Measurements from ENCODE around the gene AP2A2.
"Not testable (repeated sequence)": the region's sequence is repeated elsewhere in the genome, so short reads cannot be mapped to it uniquely, and the experiment has no call there.

The AP2A2 gene

DNA sequence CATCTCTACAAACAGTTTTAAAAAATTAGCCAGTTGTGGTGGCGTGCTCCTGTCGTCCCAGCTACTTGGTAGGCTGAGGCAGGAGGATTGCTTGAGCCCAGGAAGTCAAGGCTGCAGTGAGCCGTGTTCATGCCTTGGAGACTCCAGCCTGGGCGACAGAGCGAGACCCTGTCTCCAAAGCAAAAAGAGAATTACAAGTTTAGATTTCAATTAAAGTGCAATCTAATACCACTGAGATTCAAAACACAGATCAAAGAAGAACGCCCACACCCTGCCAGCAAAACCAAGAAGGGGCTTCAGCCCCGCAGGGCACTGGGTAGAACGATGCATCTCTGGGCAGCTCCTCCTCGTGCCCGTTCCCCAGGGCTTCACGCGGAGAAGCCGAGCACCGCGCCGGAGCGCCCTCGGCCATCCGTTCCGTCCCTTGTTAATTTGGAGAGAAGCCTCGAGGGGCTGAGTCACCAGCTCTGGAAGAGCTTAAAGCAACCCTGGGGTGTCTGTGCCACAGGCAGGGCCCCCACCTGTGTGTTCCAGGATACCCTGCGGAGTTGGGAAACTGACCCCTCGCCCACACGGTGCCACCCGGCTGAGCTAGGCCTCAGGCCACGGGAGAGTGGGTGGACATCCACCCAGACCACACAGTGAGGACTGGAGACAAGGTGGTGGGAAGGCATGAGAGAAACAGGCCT, 47.0 kb downstream of the AP2A2 start:
- no peak for DNase-seq (ENCODE audit: low read depth)
- H3K4me3 ChIP-seq (ENCODE audit: low read depth, low read length), result no peak overlapping the region
- no peak for TF ChIP-seq CTCF (IDR thresholded peaks at IDR 0.05; ENCODE audit: low read depth, low read length, missing control alignments)

DNA sequence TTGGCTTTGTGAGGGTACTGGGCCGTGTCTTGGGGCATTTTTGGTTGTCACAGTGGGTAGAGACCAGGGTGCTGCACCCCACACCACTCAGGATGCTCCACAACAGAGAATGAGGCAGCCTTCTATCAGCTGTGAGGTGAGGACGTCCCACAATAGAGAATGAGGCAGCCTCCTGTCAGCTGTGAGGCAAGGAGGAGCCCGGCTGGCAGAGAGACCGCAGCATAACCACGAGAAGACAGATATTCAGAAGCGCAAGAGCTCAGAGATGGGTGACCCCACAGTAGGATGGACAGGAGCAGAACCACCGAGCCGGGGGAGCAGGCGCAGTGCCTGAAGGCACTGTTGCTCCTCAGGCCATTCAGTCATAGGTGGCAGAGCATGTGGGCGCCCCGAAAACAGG, 47.6 kb downstream of the AP2A2 start:
- DNase-seq (ENCODE audit: low read depth), result no peak
- no peak overlapping the region for H3K4me3 ChIP-seq (ENCODE audit: low read depth, low read length)
- TF ChIP-seq CTCF (IDR thresholded peaks at IDR 0.05; ENCODE audit: low read depth, low read length, missing control alignments), result no peak

DNA sequence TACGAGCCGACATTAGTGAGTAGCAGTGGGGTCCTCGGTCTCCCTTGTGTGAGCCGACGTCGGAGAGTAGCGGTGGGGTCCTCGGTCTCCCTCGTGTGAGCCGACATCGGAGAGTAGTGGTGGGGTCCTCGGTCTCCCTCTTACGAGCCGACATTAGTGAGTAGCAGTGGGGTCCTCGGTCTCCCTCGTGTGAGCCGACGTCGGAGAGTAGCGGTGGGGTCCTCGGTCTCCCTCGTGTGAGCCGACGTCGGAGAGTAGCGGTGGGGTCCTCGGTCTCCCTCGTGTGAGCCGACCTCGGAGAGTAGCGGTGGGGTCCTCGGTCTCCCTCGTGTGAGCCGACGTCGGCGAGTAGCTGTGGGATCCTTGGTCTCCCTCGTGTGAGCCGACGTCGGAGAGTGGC, 49.7 kb downstream of the AP2A2 start:
- not testable (repeated sequence) for DNase-seq (ENCODE audit: low read depth); H3K4me3 ChIP-seq (ENCODE audit: low read depth, low read length)

DNA sequence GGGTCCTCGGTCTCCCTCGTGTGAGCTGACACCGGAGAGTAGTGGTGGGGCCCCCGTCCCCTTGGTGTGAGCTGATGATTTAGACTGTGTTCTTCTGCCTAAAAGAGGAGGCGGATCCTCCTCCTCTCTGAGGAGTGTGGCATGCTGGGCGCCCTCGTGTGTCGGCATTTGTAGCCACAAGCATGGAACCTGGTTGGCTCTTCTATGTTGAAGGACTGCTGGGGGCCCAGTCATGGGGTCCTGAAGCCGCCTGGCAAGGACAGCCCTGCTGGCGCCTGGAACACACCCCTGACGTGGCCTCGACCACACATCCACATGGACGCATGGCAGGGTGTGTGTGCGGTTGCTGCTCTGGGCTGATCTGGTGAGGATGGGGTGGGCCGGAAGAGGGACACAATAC, 50.2 kb downstream of the AP2A2 start:
- no peak overlapping the region for H3K4me3 ChIP-seq (ENCODE audit: low read depth, low read length)
- no peak for TF ChIP-seq CTCF (IDR thresholded peaks at IDR 0.05; ENCODE audit: low read depth, low read length, missing control alignments)
- no peak for DNase-seq (ENCODE audit: low read depth)

DNA sequence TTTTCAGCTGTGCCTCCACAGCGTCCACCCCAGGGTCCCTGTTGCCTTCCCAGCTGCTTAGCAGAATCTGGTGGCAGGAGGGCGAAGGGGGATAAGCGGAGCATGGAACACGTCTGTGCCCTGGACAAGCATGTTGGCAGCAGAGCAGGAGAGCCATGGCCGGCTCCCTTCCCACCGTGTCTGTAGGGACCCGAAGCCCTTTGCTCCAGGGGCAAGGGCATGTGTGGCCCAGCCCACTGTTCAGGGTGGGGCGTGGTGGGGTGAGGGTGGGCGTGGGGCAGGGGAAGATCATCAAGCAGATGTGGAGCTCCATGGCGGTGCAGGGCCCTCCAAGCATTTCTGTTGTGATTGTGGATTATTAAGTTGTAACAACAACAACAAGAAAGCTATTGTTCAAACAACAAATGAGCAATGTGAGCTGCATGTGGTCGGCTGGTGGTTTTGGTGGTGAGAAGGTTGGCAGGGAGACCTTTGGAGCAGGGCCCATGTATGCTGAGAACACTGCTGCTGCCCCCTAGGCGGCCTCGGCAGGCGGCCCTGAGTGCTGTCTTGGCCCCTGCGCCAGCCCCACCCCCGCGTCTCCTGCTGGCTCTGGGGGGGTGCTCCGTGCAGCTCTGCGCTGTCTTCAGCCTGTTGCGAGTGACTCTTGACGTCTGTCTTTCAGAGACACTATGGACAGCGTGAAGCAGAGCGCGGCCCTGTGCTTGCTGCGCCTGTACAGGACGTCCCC, 50.9 kb downstream of the AP2A2 start:
- no peak for TF ChIP-seq CTCF (IDR thresholded peaks at IDR 0.05; ENCODE audit: low read depth, low read length, missing control alignments)

DNA sequence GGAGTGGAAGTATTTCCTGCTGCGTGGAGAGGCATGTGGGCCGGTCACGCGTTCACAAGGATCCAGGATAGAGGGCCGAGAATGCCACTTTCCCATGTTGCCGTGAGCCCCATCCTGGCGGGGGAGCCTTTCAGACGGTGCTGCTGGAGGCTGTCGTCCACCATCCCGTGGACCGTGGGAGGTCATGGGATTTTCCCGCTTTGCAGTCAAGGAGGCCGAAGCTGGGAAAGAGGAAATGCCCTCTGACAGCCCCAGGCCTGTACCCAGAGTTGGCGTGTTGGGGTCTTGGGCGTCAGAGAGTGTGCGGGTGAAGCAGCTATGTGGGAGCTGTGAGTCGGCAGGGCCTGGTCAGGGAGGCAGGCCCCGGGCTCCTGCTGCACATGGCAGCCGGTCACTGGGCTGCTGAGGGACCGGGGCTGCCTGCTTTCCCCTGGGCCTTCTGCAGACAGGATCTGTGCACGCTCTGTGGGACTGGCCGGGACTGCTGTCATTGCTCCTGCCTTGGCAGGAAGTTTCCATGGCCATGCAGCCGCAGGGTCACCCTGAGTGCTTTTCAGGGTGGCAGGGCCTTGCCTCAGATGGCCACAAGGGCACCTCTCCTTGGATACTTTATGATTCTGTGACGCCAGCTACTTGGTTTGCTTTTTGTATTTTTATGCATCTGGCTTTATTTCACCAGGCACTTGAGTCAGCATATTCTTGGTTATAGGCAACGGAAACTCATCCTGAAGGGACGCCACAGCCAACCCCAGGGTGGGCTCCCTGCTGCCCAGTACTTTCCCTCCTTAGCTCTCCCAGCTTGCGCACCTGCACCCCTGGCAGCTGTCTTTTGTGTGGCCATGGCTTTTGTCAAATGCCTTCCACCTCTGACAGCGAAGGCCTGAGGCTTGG, 52.4 kb downstream of the AP2A2 start:
- H3K4me3 ChIP-seq (ENCODE audit: low read depth, low read length), result no peak overlapping the region
- TF ChIP-seq CTCF (IDR thresholded peaks at IDR 0.05; ENCODE audit: low read depth, low read length, missing control alignments), result no peak
- no peak for DNase-seq (ENCODE audit: low read depth)

More for the DNA sequence above, 50.9 kb downstream of the AP2A2 start:
- no peak for DNase-seq (ENCODE audit: low read depth)
- H3K4me3 ChIP-seq (ENCODE audit: low read depth, low read length), result no peak overlapping the region

GRCh38 chr11:978781-979180, 53.1 kb downstream of the AP2A2 start:
- H3K4me3 ChIP-seq (ENCODE audit: low read depth, low read length), result no peak overlapping the region
- no peak for TF ChIP-seq CTCF (IDR thresholded peaks at IDR 0.05; ENCODE audit: low read depth, low read length, missing control alignments)
- DNase-seq (ENCODE audit: low read depth), result no peak
